OCI-LY3 (cell line): ENCODE measurements around the gene MLLT10.

Experiments used
- H2AFZ ChIP-seq: fragments of 200-600, 300-600 bp; shearing (Covaris generic); 2 replicates; pipeline ENCODE4 v1.6.0; 2014; ENCODE audit warnings: antibody characterized with exemption, low read depth, low read length
- H3K27ac ChIP-seq: fragments of 200-600, 300-600 bp; sonication (generic); 2 replicates; pipeline ENCODE4 v1.5.1; 2014; ENCODE audit warnings: mild to moderate bottlenecking, low read length, moderate library complexity, mixed read lengths
- H3K27me3 ChIP-seq: fragments of 200-600, 300-600 bp; sonication (generic); 2 replicates; pipeline ENCODE4 v1.6.1; 2014; ENCODE audit warnings: low read depth, low read length, mixed read lengths
- H3K36me3 ChIP-seq: fragments of 200-600, 300-600 bp; sonication (generic); replicated peaks from 2 replicates; pipeline ENCODE3; 2014; ENCODE audit warnings: low read depth, low read length, mixed read lengths
- H3K4me1 ChIP-seq: fragments of 300-600, 200-600 bp; sonication (generic); 2 replicates; pipeline ENCODE4 v1.6.1; 2014; ENCODE audit warnings: low read length, mixed read lengths
- H3K4me2 ChIP-seq: fragments of 200-600, 300-600 bp; sonication (generic); 2 replicates; pipeline ENCODE4 v1.6.1; 2014; ENCODE audit warnings: low read length, mixed read lengths
- H3K4me3 ChIP-seq: fragments of 300-600, 200-600 bp; sonication (generic); 2 replicates; pipeline ENCODE4 v1.5.1; 2014; ENCODE audit warnings: antibody characterized with exemption, mild to moderate bottlenecking, low read length, moderate library complexity
- H3K79me2 ChIP-seq: fragments of 300-600, 200-600 bp; shearing (Covaris generic); 2 replicates; pipeline ENCODE4 v1.6.1; 2014; ENCODE audit warnings: mild to moderate bottlenecking, low read length, mixed read lengths
- H3K9ac ChIP-seq: fragments of 300-600, 200-600 bp; shearing (Covaris generic); 2 replicates; pipeline ENCODE4 v1.6.0; 2014; ENCODE audit warnings: mild to moderate bottlenecking, low read length, moderate library complexity
- H3K9me3 ChIP-seq: fragments of 200-600, 300-600 bp; shearing (Covaris generic); 2 replicates; pipeline ENCODE4 v1.6.1; 2014; ENCODE audit warnings: low read length, mixed read lengths; ENCODE audit not compliant: insufficient read depth
- H4K20me1 ChIP-seq: fragments of 200-600, 300-600 bp; sonication (generic); 2 replicates; pipeline ENCODE4 v1.6.1; 2016; ENCODE audit warnings: low read length, mixed read lengths; ENCODE audit not compliant: insufficient read depth
- CTCF ChIP-seq: fragments of 200-600, 300-600 bp; sonication (generic); IDR thresholded peaks from 2 replicates; pipeline ENCODE4 v1.5.1; 2014; ENCODE audit warnings: antibody characterized with exemption, low read length, low read depth
- EZH2phosphoT487 ChIP-seq: fragments of 200-600 bp; shearing (Covaris generic); IDR thresholded peaks from 2 replicates; pipeline ENCODE4 v1.6.1; 2018; ENCODE audit warnings: antibody characterized with exemption, mixed run types, low read depth

The MLLT10 gene

GRCh38 chr10:21513405-21513788 is 20.6 kb upstream of the MLLT10 start:
- peaks cover 6% of the 10 kb centered on the region; the same call in 1 of the 2 replicates for H3K4me1 ChIP-seq
- H3K4me2 ChIP-seq, result no peak overlapping the region
- H3K27ac ChIP-seq, result no peak overlapping the region
- TF ChIP-seq CTCF (no peak), EZH2phosphoT487 (no peak)
- H4K20me1 ChIP-seq, result no peaks in the 10 kb centered on the region
- no peaks in the 10 kb centered on the region for H3K79me2 ChIP-seq
- no peak overlapping the region for H2AFZ ChIP-seq
- no peak overlapping the region for H3K4me3 ChIP-seq
- no peak overlapping the region for H3K9ac ChIP-seq
- H3K27me3 ChIP-seq, result peaks cover 24% of the 10 kb centered on the region
- H3K9me3 ChIP-seq, result no peaks in the 10 kb centered on the region
- no peaks in the 10 kb centered on the region for H3K36me3 ChIP-seq

- Histone ChIP-seq H2AFZ (no peak overlapping the region), H3K36me3 (no peaks in the 10 kb centered on the region), H3K27me3 (peaks cover 32% of the 10 kb centered on the region), H3K9ac (no peak overlapping the region), H3K9me3 (no peaks in the 10 kb centered on the region), H3K4me1 (peaks cover 15% of the 10 kb centered on the region), H3K4me2 (no peak overlapping the region), H3K79me2 (no peaks in the 10 kb centered on the region), H3K27ac (no peak overlapping the region), H4K20me1 (no peaks in the 10 kb centered on the region), H3K4me3 (no peak overlapping the region)
- no peak for TF ChIP-seq CTCF
Measured at GRCh38 chr10:21514129-21514817, 19.8 kb upstream of the MLLT10 start.

GRCh38 chr10:21514818-21515351 is 19.1 kb upstream of the MLLT10 start:
- no peak overlapping the region for H3K27ac ChIP-seq
- H4K20me1 ChIP-seq, result no peaks in the 10 kb centered on the region
- no peak overlapping the region for H3K4me3 ChIP-seq
- H2AFZ ChIP-seq, result no peak overlapping the region
- peaks cover 34% of the 10 kb centered on the region for H3K27me3 ChIP-seq
- H3K36me3 ChIP-seq, result no peaks in the 10 kb centered on the region
- no peak overlapping the region for H3K9ac ChIP-seq
- no peaks in the 10 kb centered on the region for H3K79me2 ChIP-seq
- H3K9me3 ChIP-seq, result no peaks in the 10 kb centered on the region
- TF ChIP-seq CTCF (no peak), EZH2phosphoT487 (no peak)
- H3K4me1 ChIP-seq, result peaks cover 18% of the 10 kb centered on the region
- no peak overlapping the region for H3K4me2 ChIP-seq

GRCh38 chr10:21515361-21516241 is 18.4 kb upstream of the MLLT10 start:
- Histone ChIP-seq H3K4me1 (peaks cover 18% of the 10 kb centered on the region), H4K20me1 (no peaks in the 10 kb centered on the region), H3K4me2 (peak overlapping the region; percentile 90), H3K27ac (no peak overlapping the region), H3K27me3 (peaks cover 35% of the 10 kb centered on the region), H3K9ac (no peak overlapping the region), H3K79me2 (no peaks in the 10 kb centered on the region), H2AFZ (no peak overlapping the region), H3K9me3 (no peaks in the 10 kb centered on the region), H3K36me3 (no peaks in the 10 kb centered on the region), H3K4me3 (peak overlapping the region; percentile 90)
- TF ChIP-seq EZH2phosphoT487, result no peak
- no peak for TF ChIP-seq CTCF
